ENCODE data around the gene COPG1.

The COPG1 gene

DNA sequence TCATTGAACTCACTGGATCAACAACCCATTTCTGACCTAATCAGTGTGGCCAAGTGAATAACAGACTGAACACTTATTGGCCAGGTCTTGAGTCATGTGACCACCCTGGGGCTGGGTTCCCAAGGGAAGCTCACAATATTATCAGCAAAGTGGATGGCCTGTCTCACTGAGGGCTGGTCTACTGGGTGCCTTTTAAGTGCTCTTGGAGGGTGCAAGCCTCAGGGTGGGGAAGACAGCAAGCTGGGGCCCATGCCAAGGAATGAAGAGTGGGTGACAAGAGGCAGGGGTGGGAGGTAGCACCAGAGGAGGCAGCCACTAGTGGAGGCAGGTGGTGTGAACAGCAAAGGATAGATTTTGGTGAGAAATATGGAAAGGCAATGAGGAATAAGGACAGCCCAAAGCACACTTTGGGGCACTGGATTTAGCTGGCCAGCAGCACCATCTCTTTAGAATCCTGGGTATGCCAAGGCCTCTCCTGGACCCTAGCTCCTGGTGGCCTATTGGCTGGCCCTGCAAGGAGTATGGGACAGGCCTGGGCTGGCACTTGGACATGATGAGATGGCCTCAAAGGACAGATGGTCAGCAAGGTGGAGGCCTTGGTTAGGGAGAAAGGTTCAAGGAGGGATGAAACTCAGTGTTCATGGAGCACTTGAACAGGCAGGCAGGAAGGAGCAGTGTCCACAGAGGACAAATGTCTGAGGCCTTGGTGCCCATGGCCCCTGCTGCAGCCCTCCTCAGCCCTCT, 63.4 kb downstream of the COPG1 start:
- peak; percentile 8 for DNase-seq (ENCODE audit: low read depth, low spot score)
- in situ Hi-C loops (cut with HindIII; ENCODE audit: low sequenced_read_pairs), result no loop called here
- TF ChIP-seq, protein P1, sequence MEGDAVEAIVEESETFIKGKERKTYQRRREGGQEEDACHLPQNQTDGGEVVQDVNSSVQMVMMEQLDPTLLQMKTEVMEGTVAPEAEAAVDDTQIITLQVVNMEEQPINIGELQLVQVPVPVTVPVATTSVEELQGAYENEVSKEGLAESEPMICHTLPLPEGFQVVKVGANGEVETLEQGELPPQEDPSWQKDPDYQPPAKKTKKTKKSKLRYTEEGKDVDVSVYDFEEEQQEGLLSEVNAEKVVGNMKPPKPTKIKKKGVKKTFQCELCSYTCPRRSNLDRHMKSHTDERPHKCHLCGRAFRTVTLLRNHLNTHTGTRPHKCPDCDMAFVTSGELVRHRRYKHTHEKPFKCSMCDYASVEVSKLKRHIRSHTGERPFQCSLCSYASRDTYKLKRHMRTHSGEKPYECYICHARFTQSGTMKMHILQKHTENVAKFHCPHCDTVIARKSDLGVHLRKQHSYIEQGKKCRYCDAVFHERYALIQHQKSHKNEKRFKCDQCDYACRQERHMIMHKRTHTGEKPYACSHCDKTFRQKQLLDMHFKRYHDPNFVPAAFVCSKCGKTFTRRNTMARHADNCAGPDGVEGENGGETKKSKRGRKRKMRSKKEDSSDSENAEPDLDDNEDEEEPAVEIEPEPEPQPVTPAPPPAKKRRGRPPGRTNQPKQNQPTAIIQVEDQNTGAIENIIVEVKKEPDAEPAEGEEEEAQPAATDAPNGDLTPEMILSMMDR (IDR thresholded peaks at IDR 0.05; ENCODE audit: low read depth, low read length), result no peak
- no peak overlapping the region for H3K4me3 ChIP-seq (ENCODE audit: low read depth, low read length)

GRCh38 chr3:129313415-129313664, 63.9 kb downstream of the COPG1 start:
- no peak overlapping the region for H3K4me3 ChIP-seq (ENCODE audit: low read depth, low read length)
- in situ Hi-C loops (cut with HindIII; ENCODE audit: low sequenced_read_pairs), result no loop called here
- no peak for DNase-seq (ENCODE audit: low read depth, low spot score)
- TF ChIP-seq, protein P1 (IDR thresholded peaks at IDR 0.05; ENCODE audit: low read depth, low read length), result no peak

- no peak for DNase-seq (ENCODE audit: low read depth, low spot score)
- H3K4me3 ChIP-seq (ENCODE audit: low read depth, low read length), result peak overlapping the region; percentile 82
- TF ChIP-seq, protein P1 (IDR thresholded peaks at IDR 0.05; ENCODE audit: low read depth, low read length), result no peak
- in situ Hi-C loops (cut with HindIII; ENCODE audit: low sequenced_read_pairs), result no loop called here
These were observed 64.4 kb downstream of the COPG1 start for GRCh38 chr3:129313665-129314385.

DNA sequence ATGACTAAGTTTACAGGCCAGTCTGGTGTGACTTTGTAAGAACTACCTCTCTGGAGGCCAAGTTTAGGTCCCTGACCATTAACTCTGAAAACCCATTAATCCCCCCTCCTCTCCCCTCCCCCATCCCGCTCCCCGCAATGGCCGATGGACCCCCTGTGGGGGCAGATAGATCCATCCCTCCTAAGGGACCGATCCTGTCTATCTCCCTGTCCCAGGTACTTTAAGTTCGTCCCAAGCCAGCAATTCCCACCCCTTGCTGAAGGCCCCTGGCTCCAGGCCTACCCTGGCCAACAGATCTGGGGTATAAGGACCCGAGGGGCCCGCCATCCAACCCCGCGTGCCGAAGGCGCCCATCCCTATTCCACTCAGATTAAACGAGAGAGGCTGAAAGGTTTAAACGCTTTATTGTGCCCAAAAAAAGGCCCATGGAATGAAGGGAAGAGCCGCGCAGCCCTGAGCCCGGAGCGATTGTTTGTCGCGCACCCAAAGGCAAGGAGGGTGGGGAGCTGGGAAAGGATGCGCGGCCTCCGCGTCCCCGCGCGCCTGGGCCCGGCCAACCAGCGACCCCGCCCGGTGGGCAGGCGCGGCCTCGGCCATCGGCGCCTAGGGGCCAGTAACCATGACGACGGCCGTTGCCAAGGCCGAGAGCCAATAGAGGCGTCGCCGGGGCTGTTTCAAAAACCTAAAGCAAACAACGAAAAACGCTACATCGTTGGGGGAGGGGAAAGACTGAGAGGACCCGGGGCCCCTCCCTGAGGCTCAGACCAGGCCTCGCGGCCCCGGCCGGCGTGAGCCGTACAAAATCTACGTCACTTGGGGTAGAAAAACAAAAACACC, 65.2 kb downstream of the COPG1 start:
- TF ChIP-seq, protein P1 (IDR thresholded peaks at IDR 0.05; ENCODE audit: low read depth, low read length), result no peak
- peak overlapping the region; percentile 82 for H3K4me3 ChIP-seq (ENCODE audit: low read depth, low read length)
- in situ Hi-C loops (cut with HindIII; ENCODE audit: low sequenced_read_pairs), result no loop called here
- peak; percentile 90 for DNase-seq (ENCODE audit: low read depth, low spot score)

- H3K4me3 ChIP-seq (ENCODE audit: low read depth, low read length), result peak overlapping the region; percentile 82
- peak; percentile 33 for DNase-seq (ENCODE audit: low read depth, low spot score)
- TF ChIP-seq, protein P1 (IDR thresholded peaks at IDR 0.05; ENCODE audit: low read depth, low read length), result no peak
- in situ Hi-C loops (cut with HindIII; ENCODE audit: low sequenced_read_pairs), result no loop called here
These were observed 66.0 kb downstream of the COPG1 start for GRCh38 chr3:129315223-129315997.

- TF ChIP-seq, protein P1 (IDR thresholded peaks at IDR 0.05; ENCODE audit: low read depth, low read length), result no peak
- H3K4me3 ChIP-seq (ENCODE audit: low read depth, low read length), result peak overlapping the region; percentile 82
- DNase-seq (ENCODE audit: low read depth, low spot score), result no peak
- in situ Hi-C loops (cut with HindIII; ENCODE audit: low sequenced_read_pairs), result no loop called here
These were observed 66.5 kb downstream of the COPG1 start for GRCh38 chr3:129315998-129316247.
